Measurements from ENCODE around the gene FASTKD3.

- no peak for TF ChIP-seq SP1 (IDR thresholded peaks at IDR 0.05; ENCODE audit: low read depth)
- TF ChIP-seq, protein P1, sequence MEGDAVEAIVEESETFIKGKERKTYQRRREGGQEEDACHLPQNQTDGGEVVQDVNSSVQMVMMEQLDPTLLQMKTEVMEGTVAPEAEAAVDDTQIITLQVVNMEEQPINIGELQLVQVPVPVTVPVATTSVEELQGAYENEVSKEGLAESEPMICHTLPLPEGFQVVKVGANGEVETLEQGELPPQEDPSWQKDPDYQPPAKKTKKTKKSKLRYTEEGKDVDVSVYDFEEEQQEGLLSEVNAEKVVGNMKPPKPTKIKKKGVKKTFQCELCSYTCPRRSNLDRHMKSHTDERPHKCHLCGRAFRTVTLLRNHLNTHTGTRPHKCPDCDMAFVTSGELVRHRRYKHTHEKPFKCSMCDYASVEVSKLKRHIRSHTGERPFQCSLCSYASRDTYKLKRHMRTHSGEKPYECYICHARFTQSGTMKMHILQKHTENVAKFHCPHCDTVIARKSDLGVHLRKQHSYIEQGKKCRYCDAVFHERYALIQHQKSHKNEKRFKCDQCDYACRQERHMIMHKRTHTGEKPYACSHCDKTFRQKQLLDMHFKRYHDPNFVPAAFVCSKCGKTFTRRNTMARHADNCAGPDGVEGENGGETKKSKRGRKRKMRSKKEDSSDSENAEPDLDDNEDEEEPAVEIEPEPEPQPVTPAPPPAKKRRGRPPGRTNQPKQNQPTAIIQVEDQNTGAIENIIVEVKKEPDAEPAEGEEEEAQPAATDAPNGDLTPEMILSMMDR (IDR thresholded peaks at IDR 0.05 in 2 of 3, conservative IDR thresholded peaks at IDR 0.05 in 1 of 3; ENCODE audit: borderline replicate concordance in 1 of 3, insufficient read depth in 1 of 3, low read depth in 2 of 3, low read length in 2 of 3) = no peak
- TF ChIP-seq POLR2AphosphoS5 (IDR thresholded peaks at IDR 0.05; ENCODE audit: low read depth, low read length) = no peak
- TF ChIP-seq CEBPB (IDR thresholded peaks at IDR 0.05; ENCODE audit: low read depth) = no peak
- no peak for TF ChIP-seq POLR2A (IDR thresholded peaks at IDR 0.05; ENCODE audit: borderline replicate concordance, extremely low read depth, insufficient read depth, insufficient read length)
- TF ChIP-seq RAD21 (IDR thresholded peaks at IDR 0.05; ENCODE audit: low read depth) = no peak
- no peak for TF ChIP-seq EZH2 (IDR thresholded peaks at IDR 0.05)
Measured at GRCh38 chr5:7845557-7845956, 23.3 kb downstream of the FASTKD3 start.
